Hematopoietic multipotent progenitor cell treated with erythropoietin and hydrocortisone succinate and interleukin-3 and kit ligand, for 17 days (in vitro differentiated cells): ENCODE results near the gene ABHD17B.
A peak's percentile ranks its signal among the peaks of the same experiment; 100 is the strongest.
"Not testable (repeated sequence)": the region's sequence is repeated elsewhere in the genome, so short reads cannot be mapped to it uniquely, and the experiment has no call there.

Source experiments
- DNase-seq: peaks from one replicate; pipeline ENCODE4 v3.0.0-alpha.2; 2015; ENCODE audit warnings: low spot score

ABHD17B gene

DNA sequence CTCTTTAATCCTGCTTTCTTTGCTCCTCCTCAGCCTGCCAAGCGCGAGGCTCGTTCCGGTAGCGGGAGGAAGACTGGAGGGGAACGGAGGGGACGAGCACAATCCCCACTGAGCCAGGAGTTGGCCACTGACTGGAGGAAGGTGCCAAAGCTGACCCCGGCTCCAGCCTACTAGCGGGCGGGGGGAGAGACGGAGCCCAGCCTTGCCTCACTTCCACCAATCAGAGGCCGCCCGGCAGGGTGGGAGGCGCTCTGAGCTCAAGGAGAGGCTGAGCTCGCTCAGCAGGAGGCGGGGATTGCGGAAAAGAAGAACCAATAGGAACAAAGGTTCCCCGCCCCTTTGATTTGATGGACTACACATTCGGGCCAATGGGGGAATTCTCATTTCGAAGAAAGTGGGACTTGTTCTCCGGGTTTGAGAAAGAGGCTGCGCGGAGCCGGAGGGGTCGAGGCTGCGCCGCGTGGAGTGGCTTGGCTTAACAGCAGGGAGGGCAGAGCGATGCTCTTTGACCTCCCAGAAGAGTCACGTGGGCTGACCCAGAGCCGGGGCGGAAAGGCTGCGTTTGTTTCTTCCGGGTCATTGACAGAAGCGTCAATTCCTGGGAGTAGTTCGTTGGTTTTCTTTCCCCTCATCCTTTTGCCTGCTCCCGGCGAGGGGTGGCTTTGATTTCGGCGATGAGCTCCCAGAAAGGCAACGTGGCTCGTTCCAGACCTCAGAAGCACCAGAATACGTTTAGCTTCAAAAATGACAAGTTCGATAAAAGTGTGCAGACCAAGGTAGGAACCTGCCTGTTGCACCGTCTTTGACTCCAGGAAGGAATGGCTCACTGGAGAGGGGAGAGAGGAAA, at the start of gene ABHD17B, which contains the start of gene C9orf85:
Gene ABHD17B (minus strand): TSS at position 133 of the 847 bp plus-strand sequence. CDS start 36,113 bp downstream, outside the sequence.
Gene C9orf85 (plus strand): TSS at position 579 of the 847 bp plus-strand sequence. CDS start 96 bp downstream, at position 675.
- peak; percentile 99 for DNase-seq

DNA sequence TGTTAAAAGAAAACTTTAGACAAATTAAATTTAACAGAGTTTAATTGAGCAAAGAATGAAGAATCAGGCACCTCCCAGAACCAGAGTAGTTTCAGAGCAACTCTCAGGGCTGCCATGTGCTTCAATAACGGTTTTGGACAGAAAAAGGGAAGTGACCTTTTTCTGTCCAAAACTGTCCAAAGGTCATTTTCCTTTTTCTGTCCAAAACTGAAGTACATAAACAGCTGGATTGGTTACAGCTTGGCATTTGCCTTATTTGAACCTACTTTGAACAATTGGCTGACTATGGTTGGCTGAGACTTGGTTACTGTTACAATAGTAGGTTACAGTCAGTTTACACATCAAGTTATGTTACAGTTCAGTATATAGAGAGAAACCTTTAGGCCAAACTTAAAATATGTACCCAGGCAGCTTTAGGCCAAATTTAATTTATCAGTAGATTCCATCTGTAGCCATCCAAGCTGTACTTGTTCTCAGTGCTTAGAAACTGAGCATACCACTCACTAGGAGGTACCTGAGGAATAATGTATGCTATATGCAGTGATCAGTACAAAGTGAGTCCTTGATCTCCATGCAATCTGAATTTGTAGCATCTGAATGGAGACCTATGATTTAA, 44.4 kb upstream of the ABHD17B start:
- no peak for DNase-seq

DNA sequence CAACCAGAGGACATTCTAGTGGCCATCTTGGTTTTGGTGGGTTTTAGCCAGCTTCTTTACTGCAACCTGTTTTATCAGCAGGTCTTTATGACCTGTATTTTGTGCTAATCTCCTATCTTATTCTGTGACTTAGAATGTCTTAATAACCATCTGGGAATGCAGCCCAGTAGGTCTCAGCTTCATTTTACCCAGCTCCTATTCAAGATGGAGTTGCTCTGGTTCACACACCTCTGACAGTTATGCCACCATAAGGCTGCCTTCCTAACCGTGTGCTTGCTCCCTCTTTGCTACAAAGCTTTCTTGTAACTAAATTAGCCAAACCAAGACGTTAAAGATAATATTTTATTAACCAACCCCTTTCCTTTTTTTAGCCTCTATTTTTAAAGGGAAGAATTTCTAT, 43.7 kb upstream of the ABHD17B start:
- DNase-seq, result not testable (repeated sequence)

DNA sequence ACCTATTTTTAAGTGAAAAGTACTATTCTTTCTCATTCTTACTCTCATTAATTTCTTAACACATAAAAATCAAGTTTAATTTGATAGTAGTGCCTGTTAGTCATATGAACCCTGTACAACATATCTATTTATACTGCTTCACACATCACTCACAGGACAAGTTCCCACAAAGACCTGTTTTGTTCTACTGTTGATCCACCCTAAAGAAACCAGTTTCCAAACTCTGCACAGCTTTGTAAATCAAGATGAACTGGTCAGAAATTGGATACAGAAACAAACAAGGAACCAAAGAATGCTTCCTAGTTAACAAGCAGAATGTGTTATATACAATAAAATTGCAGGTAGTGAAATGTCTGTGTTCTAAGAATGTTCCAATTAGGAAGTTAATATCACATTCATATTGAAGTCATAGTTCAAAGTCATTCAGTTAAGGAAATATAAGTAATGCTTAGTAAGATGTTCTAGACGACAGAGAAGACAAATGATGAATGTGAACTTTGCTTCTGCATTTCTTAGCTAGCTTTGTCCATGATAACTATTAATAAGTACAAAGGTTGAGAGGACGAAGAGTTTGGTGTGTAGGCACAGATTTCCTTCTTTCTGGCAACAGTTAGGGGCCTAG, 33.9 kb upstream of the ABHD17B start:
- DNase-seq, result no peak

DNA sequence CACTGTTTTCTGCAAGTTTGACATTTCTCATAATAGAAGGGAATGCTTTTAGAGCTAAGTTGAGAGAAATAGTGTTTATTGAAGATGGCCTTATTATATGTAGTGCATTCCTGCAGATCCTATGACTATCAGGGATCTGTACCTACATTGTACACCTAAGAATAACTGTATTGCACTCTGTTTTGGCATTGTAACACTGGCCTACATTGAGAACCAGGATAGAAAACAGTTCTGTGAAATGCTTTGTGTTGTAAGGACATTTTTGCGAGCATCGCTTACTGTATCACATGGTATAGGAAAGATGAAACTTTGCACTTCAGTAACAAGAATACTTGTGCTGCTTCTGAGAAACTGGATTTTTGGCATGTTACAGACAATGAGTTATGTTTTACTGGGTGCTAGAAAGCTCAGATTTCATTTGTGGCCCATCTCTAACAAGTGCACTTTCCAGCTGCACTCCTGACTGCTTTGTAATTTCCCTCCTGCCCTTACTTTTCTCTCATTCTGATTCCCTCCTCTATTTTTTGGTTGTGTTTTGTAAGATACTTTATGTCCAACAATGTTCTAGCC, 31.1 kb upstream of the ABHD17B start:
- DNase-seq, result no peak

DNA sequence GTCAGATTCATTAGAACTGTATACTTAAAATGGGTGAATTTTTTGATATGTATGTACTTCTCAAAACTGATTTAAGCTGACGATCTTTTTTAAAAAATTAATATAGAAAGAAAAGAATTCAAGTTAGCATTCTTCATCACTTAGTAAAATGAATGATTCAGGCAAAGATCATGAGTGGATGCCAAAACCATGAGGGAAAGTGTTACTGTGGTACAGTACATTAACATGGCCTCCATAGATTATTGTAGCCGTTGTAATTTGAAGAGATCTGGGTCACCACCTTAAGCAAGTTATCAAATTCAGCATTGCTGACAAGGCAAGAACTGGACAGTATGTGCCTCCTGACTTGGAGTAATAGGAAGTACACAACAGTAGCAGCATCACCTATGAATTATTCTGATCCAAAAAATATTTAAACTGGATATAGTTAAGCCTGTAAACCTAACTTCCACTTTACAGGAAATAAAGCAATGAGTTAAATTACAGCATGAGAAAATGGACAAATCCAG, 30.1 kb upstream of the ABHD17B start:
- DNase-seq, result no peak

DNA sequence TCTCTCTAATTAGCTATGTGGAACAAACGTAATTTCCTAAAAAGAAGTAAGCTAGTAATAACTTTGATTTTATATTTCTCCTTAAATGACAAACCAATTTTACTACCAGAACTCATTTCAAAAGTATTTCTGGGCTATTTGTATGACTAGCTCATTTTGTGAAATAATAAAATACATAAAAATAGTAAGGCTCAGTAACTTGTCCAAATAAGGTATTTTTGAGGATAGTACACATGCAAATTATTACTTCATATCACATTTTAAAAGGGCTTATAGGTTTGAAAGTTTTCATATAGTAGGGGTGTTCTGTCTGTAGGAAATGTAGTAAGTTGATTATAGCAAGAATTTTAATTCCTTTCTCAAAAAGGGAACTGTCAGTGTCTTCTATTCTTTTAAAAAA, 26.9 kb upstream of the ABHD17B start:
- no peak for DNase-seq

DNA sequence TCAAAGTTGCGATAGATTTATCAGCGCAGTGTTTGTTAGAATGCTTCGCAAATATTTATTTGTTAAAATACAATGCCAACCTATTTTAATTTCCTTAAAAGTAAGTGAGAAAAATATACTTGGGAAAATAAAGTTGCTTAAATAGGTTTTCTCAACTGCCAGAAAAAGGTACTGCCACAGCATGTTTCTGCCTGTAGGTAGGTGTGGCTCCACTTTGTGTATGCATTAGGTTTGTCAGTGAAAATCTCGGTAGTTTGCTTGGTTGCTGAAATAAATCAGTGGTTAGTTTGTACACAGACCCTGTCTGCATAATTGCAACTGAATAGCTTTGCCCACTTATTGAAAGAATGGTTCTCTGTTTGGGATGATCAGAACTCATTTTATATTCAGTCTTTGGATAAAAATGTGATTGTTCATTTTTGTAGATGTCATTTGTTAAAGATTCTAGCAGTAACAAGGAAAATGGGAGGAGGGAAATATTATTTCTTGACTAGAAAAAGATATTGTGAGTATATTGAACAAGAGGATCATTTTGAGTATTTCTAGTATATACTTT, 26.2 kb upstream of the ABHD17B start:
- no peak for DNase-seq

DNA sequence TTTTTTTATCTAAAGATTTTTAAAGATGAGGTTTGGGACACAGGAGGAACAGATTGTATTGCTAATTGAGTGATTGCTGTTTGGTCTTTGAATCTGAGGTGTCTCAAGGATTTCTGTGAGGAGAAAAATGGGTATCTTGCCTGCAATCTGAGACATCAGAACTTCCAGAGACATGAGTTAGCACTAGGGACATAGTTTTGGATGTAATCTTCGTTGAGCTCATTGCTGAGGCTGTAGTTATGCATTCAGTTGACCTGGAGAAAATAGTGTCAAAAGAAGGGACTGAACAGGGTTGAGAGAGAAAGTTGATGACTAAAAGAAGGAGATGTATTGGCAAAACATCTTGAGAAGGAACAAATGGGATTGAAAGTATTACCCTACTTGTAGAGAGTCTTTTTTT, 25.1 kb upstream of the ABHD17B start:
- no peak for DNase-seq

DNA sequence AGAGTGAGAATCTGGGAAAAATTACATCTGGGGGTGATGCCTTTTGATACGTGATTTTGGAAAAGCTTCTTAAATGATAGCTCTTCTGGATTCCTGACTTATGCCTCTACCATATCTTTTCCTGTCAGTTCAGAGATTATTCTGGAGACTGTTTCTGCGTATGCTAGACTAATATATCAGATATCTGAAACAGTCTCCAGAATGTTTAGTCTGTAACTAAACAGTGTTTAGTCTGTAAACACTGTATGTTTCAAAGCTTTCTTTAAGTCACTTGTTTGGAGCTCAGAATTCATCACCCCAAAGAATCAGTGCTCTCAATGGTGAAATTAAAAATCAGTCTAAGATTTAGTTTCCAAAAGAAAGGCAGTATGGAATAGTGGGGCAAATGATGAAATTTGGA, 20.2 kb upstream of the ABHD17B start:
- no peak for DNase-seq

DNA sequence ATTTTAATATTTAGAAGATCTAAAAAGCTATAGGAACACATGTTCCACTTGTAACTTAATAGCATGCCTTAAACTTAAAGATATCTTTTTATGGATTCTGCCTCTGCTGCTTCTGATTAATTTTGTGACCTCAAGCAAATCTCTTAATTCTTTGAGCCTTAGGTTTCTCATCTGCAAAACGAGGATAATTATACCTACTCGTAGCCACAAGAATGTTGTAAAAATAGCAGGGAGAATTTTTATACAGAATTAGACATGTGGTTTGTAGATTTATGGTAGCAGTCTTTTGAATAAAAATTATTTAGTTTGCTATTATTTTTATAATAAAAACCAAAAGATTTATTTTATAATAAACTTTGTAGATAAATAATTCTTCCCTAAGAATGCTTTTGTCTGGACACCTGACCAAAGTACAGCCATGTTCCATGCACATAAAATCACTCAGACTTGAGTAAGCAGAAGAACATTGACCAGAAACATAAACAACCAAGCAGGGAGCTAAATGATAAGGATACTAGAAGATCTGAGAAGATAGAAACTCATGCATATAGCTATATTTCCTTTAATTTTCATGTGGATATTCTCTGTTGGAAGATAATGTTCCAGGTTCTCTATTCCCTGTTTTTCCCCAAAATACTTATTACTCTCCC, 18.9 kb upstream of the ABHD17B start:
- DNase-seq, result no peak

DNA sequence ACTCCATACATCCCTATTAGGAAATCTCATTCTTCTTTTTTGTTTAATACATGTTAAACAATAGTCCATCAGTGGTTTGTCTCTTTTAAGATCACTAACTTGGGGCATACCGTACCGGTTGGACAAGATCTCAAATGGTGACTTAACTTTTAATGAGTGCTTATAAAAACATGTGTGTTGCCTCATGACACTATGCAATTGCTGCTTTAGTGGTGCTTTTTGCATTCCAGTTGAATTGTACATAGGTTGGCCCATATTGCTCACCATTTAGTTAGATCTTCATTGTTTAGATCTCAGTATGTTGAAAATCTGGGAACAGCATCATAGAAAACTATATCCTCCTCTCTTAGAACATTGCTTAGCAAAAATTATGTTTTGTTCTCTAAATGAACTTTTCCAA, 18.2 kb upstream of the ABHD17B start:
- no peak for DNase-seq

DNA sequence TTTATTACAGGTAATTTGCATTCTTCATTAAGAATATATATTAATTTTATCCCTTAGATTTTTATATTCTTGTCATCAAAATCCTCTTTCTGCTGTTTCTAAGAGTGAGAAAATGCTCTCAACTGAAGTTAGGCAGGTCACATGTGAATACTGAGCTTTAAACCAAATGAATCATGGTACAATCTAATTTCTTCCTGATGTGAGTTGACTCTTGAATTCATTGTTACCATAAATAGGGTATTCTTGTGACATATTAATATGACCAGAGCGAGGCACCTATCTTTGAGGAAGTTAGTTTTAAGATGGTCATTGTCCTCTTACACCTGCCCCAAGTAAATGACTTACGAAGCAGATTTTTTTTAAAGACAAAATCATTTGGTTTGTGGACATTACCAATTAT, 17.8 kb upstream of the ABHD17B start:
- DNase-seq, result no peak

DNA sequence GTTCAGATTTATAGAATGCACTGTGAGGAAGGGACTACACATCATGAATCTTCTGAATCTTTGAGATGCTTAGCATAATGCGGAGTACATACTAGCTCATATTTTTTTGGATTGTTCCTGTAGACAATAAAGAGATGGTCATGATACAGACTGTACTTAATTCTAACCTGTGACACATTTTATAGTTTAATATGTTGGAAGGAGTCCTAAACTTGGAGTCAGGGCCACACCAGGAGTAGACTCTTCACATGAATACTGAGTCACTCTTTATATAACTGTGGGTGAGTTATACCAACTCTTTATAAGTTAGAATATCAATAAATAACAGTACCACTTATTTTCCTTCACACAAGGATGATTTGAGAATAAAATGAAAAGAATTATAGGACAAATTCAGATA, 17.4 kb upstream of the ABHD17B start:
- DNase-seq, result no peak

DNA sequence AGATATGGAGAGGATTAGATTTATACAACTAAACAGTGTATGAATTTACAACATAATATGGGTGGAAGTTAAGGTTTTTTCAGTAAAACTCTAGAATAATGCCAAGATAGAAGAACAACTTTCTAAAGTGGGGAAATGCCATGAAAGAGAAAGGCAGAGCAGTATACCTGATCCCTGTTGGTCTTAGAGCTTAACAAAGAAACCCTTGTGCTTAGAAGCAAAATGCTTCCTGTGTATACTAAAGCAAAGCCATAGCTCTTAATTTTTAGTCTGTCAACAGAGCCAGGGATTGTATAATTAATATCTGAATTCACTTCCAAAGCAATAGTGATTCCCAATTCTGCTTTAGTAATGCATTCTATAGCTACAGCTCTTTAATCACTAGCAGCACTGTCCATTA, 14.8 kb upstream of the ABHD17B start:
- no peak for DNase-seq

DNA sequence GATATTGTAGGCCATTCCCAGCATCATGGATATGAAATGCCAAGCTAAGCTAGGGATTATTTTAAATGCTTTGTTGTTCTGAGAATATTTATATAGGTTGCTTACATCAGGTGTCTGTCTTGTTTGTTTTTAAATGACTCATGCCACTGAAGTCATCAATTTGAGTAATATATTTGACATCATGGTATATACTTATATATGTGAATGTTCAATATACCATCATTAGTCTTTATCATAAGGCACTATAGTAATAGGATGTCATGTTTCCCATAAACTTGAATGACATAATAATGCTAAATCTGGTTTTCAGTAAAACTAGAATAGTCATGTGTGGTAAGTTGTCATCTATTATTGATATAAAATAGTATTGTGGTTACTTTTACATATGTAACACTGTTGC, 13.6 kb upstream of the ABHD17B start:
- no peak for DNase-seq

DNA sequence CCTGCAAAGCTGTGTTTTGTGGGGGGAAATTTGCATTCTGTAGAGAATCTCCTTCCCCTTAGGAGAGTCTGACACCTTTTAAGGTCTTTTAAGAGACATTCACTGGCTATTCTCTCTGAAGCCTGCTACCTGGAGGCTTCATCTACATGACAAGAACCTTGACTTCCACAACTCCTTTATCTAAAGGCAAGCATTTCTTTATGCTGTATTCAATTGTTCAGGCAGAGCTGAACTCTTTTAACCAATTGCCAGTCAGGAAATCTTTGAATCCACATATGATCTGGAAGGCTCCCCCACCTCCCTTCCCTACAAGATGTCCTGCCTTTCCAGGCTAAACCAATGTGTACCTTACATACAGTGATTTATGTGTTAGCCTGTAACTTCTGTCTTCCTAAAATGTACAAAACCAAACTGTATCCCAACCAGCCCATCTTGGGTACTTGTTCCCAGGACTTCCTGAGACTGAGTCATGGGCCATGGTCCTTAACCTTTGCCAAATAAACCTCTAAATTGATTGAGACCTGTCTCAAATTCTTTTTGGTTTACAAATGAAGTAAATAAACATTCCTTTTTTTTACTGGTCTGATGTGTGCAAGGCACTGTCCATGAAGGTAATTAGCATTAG, 10.3 kb upstream of the ABHD17B start:
- no peak for DNase-seq

DNA sequence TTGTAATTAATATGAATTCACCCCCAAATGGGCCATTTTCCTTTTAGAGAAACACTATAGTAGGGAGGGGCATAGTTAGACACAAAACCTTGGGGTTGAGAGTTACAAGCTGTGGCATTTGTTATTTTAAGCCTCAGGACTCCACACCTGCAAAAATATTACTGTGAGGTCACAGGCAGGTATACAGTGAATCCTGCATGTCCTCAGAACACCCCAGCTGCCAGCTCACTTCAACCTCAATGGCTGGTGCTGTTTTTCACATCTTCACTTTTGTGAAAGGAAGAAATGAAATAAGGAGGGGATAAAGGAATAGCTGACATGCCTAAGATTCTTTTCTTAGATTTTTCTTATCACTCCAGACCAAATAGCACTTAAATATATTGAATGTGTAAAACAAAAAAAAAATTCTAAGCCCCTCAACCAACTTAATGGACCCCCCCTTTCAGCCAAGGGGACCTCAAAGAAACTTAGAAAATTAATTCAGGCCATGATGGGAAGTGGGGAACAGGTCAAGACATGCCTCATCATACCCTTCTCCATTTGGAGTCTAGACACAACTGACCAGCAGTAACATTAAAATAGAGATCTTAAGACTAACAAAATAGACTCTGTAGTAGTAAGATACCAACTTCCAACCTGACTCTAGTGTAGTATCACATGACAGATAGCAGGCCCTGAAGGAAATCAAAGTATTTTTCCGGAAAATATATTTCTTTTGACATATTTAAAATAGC, 9.6 kb upstream of the ABHD17B start:
- DNase-seq, result no peak

DNA sequence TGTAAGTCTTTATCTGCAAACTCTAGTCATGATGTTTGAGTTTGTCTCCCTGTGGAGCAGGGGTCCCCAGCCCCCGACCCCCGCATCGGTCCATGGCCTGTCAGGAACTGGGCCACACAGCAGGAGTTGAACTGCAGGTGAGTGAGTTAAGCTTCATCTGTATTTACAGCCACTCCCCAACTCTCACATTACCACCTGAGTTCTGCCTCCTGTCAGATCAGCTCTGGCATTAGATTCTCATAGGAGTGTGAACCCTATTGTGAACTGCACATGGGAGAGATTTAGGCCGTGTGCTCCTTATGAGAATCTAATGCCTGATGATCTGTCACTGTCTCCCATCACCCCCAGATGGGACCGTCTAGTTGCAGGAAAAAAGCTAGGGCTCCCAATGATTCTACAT, 7.4 kb upstream of the ABHD17B start:
- DNase-seq, result no peak

DNA sequence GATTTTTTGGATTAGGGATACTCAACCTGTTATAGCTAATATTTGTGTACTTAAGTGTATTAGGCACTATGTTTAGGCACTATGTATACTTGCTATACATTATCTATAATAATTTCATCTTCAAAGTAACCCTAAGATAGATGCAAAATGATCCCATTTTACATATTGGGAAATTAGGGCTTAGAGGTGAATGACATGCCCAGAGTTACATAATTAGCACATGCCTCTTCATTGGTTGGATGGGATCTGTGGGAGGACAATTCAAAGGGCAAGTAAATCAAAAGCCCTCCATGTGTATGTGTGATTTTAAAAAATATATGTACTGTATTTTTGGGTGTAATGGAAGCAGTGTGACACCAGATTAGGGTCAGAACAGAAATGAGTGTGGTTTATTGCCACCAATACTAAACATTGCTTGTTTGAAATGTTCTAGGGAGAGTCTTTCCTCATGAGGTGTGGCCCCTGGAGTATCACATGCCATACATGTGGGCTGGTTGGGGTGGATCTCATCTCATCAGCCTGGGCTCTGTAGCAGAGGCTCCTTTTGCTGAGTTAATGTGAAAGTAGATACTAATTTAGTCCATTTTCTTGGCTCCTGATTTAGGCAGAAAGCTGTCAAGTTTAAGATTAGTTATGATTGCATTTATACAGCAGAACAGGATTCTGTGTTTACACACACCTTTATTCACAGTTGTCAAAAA, 6.0 kb upstream of the ABHD17B start:
- peak; percentile 17 for DNase-seq
